SHP77 treated with DMSO at 0.1 percent for 48 hours (cell line): ENCODE results near the gene ACOT11.

Experiments
- DNase-seq: peaks from one replicate; lab custom pipeline; 2025; lab: John Stamatoyannopoulos, UW

ACOT11 gene

GRCh38 chr1:54564312-54565112 lies 16.5 kb downstream of the ACOT11 start:
- DNase-seq: no peak

DNA sequence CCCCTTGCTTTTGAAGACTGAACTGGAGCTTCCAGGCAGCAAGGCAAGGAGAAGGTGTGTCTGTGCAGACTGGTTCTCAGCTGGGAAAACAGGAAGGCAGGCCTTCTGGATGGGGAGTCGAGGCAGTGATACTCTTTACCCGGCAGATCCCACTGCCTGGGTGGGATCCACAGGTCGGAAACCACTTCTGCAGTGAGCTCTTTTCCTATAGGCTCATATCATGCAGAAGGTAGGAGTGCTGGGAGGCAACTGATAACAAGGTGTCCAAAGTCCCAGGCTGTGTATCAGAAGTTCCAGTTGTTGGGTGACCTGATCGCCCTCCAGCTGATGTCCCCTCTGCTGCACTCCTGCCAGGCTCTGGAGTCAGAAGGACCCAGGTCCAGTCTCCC lies 17.1 kb downstream of the ACOT11 start:
- no peak for DNase-seq

DNA sequence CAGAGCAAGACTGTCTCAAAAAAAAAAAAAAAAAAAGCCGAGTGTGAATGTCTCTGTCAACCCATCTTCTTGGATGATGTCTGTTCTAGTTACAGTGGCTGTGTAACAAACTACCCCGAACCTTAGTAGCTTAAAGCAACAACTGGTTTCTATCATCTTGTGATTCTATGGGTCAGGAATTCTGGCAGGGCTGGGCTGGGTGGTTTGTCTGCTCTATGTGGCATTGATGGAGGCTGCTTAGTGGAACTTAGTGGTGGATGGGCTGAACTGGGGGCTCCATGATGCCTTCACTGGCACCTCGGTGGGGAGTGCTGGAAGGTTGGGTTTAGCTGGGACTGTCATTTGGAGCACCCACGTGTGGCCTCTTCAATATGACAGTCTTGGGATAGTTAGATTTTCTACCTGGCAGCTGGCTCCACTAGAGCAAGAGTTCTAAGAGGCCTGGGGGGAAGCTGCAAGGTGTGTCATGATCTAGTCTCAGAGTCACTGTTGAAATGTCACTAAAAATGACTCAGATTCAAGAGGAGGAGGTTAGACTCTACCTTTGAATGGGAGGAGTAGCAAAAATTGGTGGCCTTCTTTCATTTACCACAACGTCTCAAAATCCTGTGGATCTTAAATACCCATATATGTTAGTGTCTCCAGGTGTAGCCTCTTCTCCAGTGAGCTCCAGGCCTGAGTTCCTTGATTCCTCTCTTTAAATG lies 18.6 kb downstream of the ACOT11 start:
- DNase-seq: no peak

- no peak for DNase-seq
These were observed 19.9 kb downstream of the ACOT11 start for GRCh38 chr1:54567961-54568360.

- DNase-seq: no peak
These were observed 21.3 kb downstream of the ACOT11 start for GRCh38 chr1:54569339-54569738.

DNA sequence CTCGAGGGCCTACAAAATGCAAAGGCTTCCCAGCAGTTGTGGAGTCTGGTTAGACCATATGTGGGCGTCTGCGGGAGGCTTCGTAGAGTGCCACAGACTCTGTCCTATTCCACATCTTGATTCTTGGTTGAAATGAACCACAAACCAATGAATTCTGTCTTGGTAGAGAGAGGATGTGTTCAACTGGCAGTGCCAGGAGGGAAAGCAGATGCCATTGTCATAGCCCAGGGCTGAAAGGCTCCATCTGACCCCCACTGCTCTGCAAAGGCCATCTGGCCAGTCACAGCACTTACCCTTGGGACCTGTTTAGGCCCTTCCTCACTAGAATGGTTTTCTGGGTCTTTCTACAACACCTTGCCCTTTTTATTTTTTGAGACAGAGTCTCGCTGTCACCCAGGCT lies 22.1 kb downstream of the ACOT11 start:
- DNase-seq: no peak

DNA sequence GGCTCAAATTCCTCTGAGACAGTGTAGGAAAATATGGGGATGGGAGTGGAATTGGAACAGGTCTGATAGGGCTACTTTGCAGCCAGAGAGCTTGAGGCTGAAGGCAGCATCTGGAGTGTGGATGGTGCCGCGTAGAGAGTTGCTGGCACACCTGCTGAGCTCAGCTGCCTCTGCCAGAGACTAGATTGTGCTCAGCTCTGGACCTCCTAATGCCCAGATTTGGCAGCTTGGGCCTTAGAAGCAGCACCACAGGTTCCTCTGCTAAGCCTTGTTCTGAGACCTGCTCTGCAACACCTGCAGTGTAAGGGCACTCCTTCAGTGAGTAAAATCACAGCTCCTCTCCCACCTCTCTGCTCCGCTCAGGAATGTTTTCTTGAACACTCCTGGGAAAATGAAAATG lies 23.3 kb downstream of the ACOT11 start:
- no peak for DNase-seq

DNA sequence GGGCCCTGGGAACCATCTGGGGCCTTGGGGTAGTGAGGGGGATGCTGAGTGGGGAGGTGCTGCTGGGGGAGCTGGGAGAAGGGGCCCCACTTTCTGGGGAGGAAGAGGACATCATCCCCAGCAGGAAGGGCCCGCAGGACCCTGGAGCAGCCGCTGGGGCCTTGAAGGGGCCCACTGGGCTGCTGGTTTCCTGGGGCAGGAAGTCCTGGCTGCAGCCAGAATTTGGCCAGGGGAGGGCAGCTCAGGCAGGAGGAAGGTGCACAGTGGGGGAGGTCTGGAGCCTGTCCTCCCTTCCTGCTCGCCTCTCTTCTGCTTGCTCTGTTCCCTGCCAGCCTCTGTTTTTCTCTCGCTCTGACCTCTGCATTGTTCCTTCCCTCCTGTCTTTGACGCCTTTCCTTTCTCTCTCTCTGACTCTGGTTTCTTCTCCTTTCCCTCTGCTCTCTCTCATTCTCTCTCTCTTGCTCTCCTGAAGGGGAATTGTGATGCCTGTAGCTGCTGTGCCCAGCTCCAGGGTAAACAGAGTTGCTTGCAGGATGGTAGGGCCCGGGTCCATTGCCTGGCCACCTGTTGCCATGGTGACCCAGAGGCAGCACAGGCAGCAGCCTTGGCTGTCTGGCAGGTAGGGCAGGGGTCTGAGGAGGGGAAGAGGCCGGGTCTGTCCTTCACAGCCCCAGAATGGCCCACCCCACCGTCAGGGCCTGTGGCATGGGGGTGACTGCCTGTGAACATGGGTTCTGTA lies 23.9 kb downstream of the ACOT11 start:
- no peak for DNase-seq

DNA sequence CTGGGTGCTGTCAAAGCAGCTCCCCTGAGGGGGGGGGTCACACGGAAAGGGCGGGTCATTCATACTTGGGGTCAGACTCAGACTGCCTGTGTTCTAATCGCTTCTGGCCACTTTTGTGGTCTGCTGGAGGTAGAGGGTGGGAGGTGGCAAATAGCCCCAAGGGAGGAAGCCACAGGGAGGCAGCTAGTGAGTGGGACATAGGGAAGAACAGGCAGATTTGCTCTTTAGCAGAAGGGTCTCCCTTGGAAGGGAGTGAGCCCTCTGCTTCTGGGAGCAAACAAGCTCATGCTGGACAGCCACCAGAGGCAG lies 24.5 kb downstream of the ACOT11 start:
- DNase-seq: no peak

DNA sequence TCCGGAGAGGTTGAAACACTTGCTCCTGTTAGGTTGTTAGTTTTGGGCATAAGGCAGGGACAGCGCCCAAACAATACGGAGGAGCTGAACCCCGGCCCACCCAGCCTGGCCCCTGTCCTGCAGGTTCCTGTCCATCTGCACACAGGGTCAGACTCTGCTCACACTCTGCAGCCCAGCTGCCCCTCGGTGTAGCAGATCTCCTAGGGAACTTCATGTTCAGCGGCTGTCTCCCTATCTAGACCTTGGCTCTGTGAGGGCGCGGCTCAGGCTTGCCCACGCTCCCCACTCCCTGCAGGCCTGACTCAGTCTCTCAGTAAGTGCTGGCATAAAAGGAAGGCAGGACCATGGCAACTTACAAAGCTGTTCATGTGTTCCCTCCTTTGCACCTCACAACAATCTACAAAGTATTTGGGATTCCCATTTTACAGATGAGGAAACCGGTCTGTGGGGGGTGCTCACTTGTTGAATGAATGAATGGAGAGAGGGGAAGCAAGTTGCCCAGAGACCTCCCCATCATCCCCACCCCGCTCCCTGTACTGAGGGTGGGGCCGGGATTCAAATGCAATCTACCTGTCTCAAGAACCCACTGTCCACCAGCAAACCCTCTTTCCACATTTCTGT lies 26.2 kb downstream of the ACOT11 start:
- no peak for DNase-seq

DNA sequence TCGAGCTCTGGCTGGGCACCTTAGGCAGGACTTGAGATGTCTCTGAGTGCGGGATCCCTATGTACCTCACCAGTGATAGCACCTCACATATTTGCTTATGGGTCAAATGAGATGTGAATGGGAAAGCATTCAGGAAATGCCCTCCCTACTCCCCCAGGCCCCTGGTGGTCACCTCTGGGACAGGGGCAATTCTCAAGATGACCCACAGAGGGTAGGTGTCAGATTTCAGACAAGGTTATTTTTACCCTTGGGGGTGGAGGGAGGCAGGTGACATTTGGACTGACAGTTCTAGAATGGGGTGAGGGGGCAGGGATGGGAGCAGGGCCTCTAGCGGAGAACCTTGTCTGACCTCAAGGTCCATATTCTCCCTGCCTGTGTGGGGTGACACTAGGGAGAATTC lies 27.1 kb downstream of the ACOT11 start:
- no peak for DNase-seq

GRCh38 chr1:54575605-54576290 lies 27.7 kb downstream of the ACOT11 start:
- DNase-seq: no peak

DNA sequence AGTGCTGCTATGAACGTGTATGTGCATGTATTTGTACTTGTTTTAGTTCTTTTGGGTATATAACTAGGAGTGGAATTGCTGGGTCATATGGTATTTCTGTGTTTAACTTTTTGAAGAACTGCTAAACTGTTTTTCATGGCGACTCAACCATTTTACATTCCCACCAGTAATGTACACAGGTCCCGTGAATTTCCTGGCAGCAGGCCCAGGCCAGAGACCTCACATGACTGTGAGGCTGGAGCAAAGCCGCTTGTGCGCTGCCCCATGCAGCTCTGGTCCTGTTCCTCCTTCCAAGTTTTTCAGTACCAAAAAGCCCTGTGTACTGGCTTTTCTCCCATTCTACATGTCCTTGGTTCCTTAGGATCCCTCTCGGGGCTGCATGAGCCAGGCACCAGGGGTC lies 29.6 kb downstream of the ACOT11 start:
- peak; percentile 10 for DNase-seq

DNA sequence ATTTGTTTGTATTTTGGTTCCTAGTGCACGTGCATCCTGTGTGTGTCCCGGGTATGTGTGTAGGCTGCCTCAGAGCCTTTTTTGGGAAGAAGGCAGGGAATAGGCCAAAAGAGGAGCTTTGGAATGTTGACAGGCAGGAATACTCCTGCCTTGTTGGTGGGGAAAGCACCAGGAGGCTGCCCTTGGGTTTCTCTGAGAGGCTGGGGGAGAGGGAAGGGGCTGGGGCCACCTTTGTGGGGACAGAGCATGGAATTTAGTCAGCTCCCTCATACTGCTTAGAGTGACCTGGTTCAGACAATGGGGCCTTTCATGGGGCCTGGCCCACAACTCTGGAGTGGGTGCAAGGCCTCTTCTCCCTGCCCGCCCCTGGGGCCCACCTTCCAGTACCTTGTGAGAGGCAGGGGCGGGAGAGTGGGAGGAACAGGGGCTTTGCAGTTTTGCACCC lies 31.3 kb downstream of the ACOT11 start:
- DNase-seq: no peak

DNA sequence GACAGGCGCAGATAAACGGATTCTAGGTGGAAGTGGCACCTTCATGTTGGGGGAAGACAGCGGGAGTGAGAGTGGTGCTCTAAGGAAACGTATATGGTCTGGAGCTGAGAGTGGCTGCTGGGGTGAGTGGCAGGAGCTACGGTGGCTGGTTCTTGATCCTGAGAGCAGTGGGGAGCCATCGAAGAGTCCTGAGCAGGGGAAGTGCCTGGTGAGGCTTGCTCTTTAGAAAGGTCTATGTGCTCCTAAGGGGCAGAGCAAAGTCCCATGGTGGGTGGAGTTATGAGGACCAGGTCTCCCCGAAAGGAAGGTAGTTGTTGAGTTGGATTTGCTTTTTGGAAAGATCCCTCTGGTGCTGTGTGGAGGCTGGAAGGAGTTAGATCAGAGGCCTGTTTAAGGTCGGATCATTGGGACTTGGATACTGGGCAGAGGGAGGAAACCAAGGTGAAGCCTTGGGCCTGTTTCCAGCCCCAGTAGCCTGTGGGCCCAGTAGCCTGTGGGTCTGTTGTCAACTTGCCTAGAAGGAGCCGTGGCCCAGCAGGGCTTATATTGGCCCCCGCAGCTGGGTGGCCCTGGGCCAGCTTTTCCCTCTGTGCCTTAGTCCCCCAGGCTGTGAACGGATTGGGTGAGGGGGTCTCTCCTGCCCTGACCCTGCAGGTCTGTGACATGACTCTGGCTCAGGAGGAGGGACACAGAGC lies 33.0 kb downstream of the ACOT11 start:
- DNase-seq: no peak

- no peak for DNase-seq
These were observed 33.6 kb downstream of the ACOT11 start for GRCh38 chr1:54581621-54582035.

DNA sequence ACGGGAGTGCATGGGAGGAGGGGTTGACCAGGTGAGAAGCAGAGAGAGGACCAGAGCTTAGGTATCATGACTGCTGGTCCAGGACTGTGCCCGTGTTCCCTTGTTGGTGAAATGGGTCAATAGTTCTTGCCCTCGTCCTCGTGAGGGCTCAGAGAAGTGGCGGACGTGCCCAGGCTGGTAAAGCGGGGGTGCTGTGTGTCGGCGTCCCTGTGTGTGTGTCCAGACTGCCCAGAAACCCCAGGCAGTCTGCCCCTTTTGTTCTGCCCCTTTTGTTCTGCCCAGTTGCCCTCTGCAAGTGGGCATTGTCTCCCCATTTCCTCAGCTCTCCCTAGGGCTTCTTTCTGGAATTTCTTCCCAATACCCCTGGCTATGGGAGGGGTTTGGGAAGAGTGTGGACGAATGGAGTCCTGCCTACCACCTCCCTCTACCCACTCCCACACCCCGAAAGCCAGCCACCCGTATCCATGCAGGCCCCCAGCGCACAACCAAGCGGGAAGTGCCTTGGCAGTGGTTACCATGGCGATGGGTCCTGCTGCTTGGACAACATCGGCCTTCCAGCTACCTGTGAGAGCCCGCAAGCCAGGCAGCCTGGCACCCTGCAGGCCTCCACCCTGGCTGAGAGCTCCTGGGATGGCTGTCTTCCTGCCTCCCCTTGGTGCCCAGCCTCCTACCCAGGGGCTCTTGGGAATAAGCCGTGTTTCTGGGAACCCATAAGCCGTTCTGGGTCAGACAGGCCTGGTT lies 34.7 kb downstream of the ACOT11 start:
- no peak for DNase-seq

- DNase-seq: no peak
These were observed 35.3 kb downstream of the ACOT11 start for GRCh38 chr1:54583307-54583686.

DNA sequence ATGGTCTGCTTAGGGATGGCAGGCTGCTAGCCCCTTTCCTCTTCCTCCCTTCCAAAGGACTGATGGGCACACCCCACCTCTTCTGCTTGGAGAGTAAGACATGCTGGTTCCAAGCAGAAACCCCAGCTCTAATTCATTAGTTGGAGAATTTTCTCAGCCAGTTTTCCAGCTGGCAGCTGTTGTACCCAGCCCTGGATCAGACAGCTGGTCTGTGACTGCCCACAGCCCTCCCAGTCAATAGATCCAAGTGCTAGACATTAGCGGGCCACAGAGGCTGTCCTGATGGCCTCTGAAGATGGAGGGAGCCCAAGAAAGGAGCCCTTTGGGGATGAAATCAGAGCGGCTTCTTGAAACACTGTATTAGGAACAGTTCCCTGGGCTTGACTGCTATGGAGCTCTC lies 35.8 kb downstream of the ACOT11 start:
- DNase-seq: no peak

GRCh38 chr1:54584575-54584974 lies 36.5 kb downstream of the ACOT11 start:
- no peak for DNase-seq
